Skin of body (tissue), 3 donors: ENCODE data around the gene CRMP1. TPM values are rescaled to one million over a fixed set of nuclear protein-coding genes. Genes with fewer than 3 reads are reported as not detected.

ENCODE experiments used
- DNase-seq: peaks from one replicate; lab custom pipeline; 2025; lab: John Stamatoyannopoulos, UW
- small RNA-seq: library from RNA; depleted of rRNA; stranded (forward); fragments of <200 nt; gene quantifications from one replicate; pipeline ENCODE3, GENCODE V24; 2014; ENCODE audit warnings: low replicate concordance
- total RNA-seq: library from RNA; depleted of rRNA; stranded (reverse); fragments of >200 nt; gene quantifications from one replicate; pipeline ENCODE4 v1.2.3, GENCODE V29; 2014

CRMP1 gene
- total RNA-seq, 1 donor from 2014 or later, result 6.0 TPM

- DNase-seq, result no peak
Measured at GRCh38 chr4:5772528-5773270, 120.2 kb downstream of the CRMP1 start.

Small RNA genes within 50 kb of the gene (small RNA-seq; reads per million reads assigned to genes)
- gene MIR378D1, result not detected

Other genes with a start within 250 kb of the CRMP1 start
- 7.2 TPM for gene EVC2, start 184.5 kb downstream of the CRMP1 start, total RNA-seq
- 24.5 TPM for gene EVC, start 181.9 kb downstream of the CRMP1 start, total RNA-seq
- 0.10 TPM for gene C4orf50, start 125.3 kb upstream of the CRMP1 start, total RNA-seq